PC-9 (cell line): ENCODE measurements around the gene CNTNAP2. TPM values are rescaled to one million over a fixed set of nuclear protein-coding genes. Genes with fewer than 3 reads are reported as not detected.

Experiments
- BruUV-seq: library from RNA; stranded (reverse); fragments of 400-500 nt; replicated peaks from 2 replicates; lab custom pipeline; 2021; lab: Mats Ljungman, UMichigan
- CTCF ChIA-PET: fragments of 300-600 bp; sonication (Branson Sonifier 250); formaldehyde crosslinking; loops from one replicate; lab custom pipeline; 2022; ENCODE audit warnings: antibody characterized with exemption; lab: Charles Lee
- POLR2A ChIA-PET: fragments of 300-600 bp; sonication (Branson Sonifier 250); formaldehyde crosslinking; loops from one replicate; lab custom pipeline; 2022; ENCODE audit warnings: antibody characterized with exemption; ENCODE audit not compliant: unreplicated experiment; lab: Charles Lee
- DNase-seq, 2 experiments: peaks; one replicate each; pipeline versions ENCODE4 v3.0.0 to v3.0.0-alpha.2; 2015 to 2022; ENCODE audit warnings: mixed read lengths in 1 of 2
- H2AFZ ChIP-seq: fragments of 200-600 bp; sonication (generic); 2 replicates; pipeline ENCODE4 v1.8.1; 2017; ENCODE audit warnings: antibody characterized with exemption
- H3F3A ChIP-seq: fragments of 200-600 bp; sonication (generic); 2 replicates; pipeline ENCODE4 v1.8.1; 2017; ENCODE audit warnings: antibody characterized with exemption, mild to moderate bottlenecking, low read depth; ENCODE audit not compliant: insufficient read depth
- H3K27ac ChIP-seq: fragments of 200-600 bp; sonication (generic); 2 replicates; pipeline ENCODE4 v1.6.1; 2016; ENCODE audit warnings: mixed run types
- H3K27me3 ChIP-seq: fragments of 200-600 bp; sonication (generic); 2 replicates; pipeline ENCODE4 v1.6.1; 2016; ENCODE audit warnings: low read depth, mixed run types; ENCODE audit not compliant: insufficient read depth
- H3K36me3 ChIP-seq: fragments of 200-600 bp; sonication (generic); 2 replicates; pipeline ENCODE4 v1.6.1; 2016; ENCODE audit warnings: low read depth, mixed run types
- H3K4me1 ChIP-seq: fragments of 200-600 bp; sonication (generic); replicated peaks from 2 replicates; pipeline ENCODE4 v1.6.1; 2016; ENCODE audit warnings: mixed run types; ENCODE audit not compliant: insufficient read depth
- H3K4me2 ChIP-seq: fragments of 200-600 bp; sonication (generic); 2 replicates; pipeline ENCODE4 v1.6.1; 2017; ENCODE audit warnings: mixed run types
- H3K4me3 ChIP-seq: fragments of 200-600 bp; sonication (generic); 2 replicates; pipeline ENCODE4 v1.6.1; 2016; ENCODE audit warnings: mixed run types
- H3K79me2 ChIP-seq: fragments of 200-600 bp; sonication (generic); 2 replicates; pipeline ENCODE4 v1.6.1; 2017; ENCODE audit warnings: low read depth, mixed run types
- H3K9me2 ChIP-seq: fragments of 200-600 bp; sonication (generic); 2 replicates; pipeline ENCODE4 v1.8.1; 2017; ENCODE audit warnings: mild to moderate bottlenecking; ENCODE audit not compliant: insufficient read depth
- H3K9me3 ChIP-seq: fragments of 200-600 bp; sonication (generic); 2 replicates; pipeline ENCODE4 v1.8.1; 2016; ENCODE audit warnings: low read depth; ENCODE audit not compliant: insufficient read depth
- H4K20me1 ChIP-seq: fragments of 200-600 bp; sonication (generic); 2 replicates; pipeline ENCODE4 v1.8.1; 2017; ENCODE audit not compliant: insufficient read depth
- CTCF ChIP-seq: fragments of 200-600 bp; sonication (generic); conservative IDR thresholded peaks from 2 replicates; pipeline ENCODE4 v1.6.1; 2017; ENCODE audit warnings: mixed run types, antibody characterized with exemption, mild to moderate bottlenecking, moderate library complexity
- EZH2 ChIP-seq: fragments of 200-600 bp; sonication (generic); IDR thresholded peaks from 2 replicates; pipeline ENCODE4 v1.8.0; 2017; ENCODE audit warnings: antibody characterized with exemption, low read depth
- intact Hi-C: fragments of 100-400 bp; cut with micrococcal nuclease; formaldehyde crosslinking; loops from one replicate; pipeline ENCODE4 v1.10.0; 2022; ENCODE audit not compliant: unreplicated experiment
- total RNA-seq: library from RNA; stranded (reverse); gene quantifications from 2 replicates; pipeline ENCODE4 v1.2.3, GENCODE V29; 2021

The CNTNAP2 gene
- total RNA-seq, 1 experiment from 2014 or later: not detected

- Histone ChIP-seq H3K27ac (no peak overlapping the region), H3K4me3 (no peak overlapping the region), H3K79me2 (no peaks in the 10 kb centered on the region), H3K9me3 (no peaks in the 10 kb centered on the region), H3K36me3 (no peaks in the 10 kb centered on the region), H4K20me1 (no peaks in the 10 kb centered on the region), H3K4me1 (no peaks in the 10 kb centered on the region), H3F3A (no peaks in the 10 kb centered on the region), H3K9me2 (no peaks in the 10 kb centered on the region; the same call in 1 of the 2 replicates), H3K27me3 (no peaks in the 10 kb centered on the region), H2AFZ (no peak overlapping the region), H3K4me2 (no peak overlapping the region)
- intact Hi-C loops: no loop called here
- no TSS peak for BruUV-seq
- TF ChIP-seq EZH2: no peak
- TF ChIP-seq CTCF: no peak
- POLR2A ChIA-PET: no interaction called here
- DNase-seq: no peak
- CTCF ChIA-PET: no interaction called here
Measured at GRCh38 chr7:147664541-147664940, 1547.9 kb downstream of the CNTNAP2 start.

GRCh38 chr7:147670759-147671158 lies 1554.2 kb downstream of the CNTNAP2 start:
- H3K4me3 ChIP-seq: no peak overlapping the region
- POLR2A ChIA-PET: no interaction called here
- no peaks in the 10 kb centered on the region for H3K9me2 ChIP-seq
- no TSS peak for BruUV-seq
- no peaks in the 10 kb centered on the region for H3F3A ChIP-seq
- 0 out of 2 replicates have a peak, but pooled peaks cover 10% of the 10 kb centered on the region for H3K27me3 ChIP-seq
- H2AFZ ChIP-seq: no peak overlapping the region
- no peaks in the 10 kb centered on the region for H3K9me3 ChIP-seq
- CTCF ChIA-PET: no interaction called here
- no peaks in the 10 kb centered on the region for H3K4me1 ChIP-seq
- intact Hi-C loops: no loop called here
- 0 out of 2 replicates have a peak, but pooled peaks cover 4% of the 10 kb centered on the region for H4K20me1 ChIP-seq
- no peaks in the 10 kb centered on the region for H3K36me3 ChIP-seq
- no peaks in the 10 kb centered on the region for H3K79me2 ChIP-seq
- no peak for DNase-seq
- H3K4me2 ChIP-seq: no peak overlapping the region
- TF ChIP-seq EZH2: no peak
- TF ChIP-seq CTCF: no peak
- H3K27ac ChIP-seq: no peak overlapping the region

- Histone ChIP-seq H3K9me2 (no peaks in the 10 kb centered on the region), H3K27me3 (0 out of 2 replicates have a peak, but pooled peaks cover 10% of the 10 kb centered on the region), H3F3A (no peaks in the 10 kb centered on the region), H3K9me3 (no peaks in the 10 kb centered on the region), H3K4me1 (no peaks in the 10 kb centered on the region), H2AFZ (no peak overlapping the region), H3K4me3 (no peak overlapping the region), H3K27ac (no peak overlapping the region), H4K20me1 (0 out of 2 replicates have a peak, but pooled peaks cover 4% of the 10 kb centered on the region), H3K79me2 (no peaks in the 10 kb centered on the region), H3K4me2 (no peak overlapping the region), H3K36me3 (no peaks in the 10 kb centered on the region)
- no peak for DNase-seq
- CTCF ChIA-PET: no interaction called here
- no TSS peak for BruUV-seq
- intact Hi-C loops: no loop called here
- TF ChIP-seq CTCF: no peak
- POLR2A ChIA-PET: no interaction called here
Measured at GRCh38 chr7:147674705-147675104, 1558.1 kb downstream of the CNTNAP2 start.
